ENCODE data around the gene VWA5B1. TPM values are rescaled to one million over a fixed set of nuclear protein-coding genes. Genes with fewer than 3 reads are reported as not detected.

Gene VWA5B1
- total RNA-seq, 1 donor from 2014 or later: not detected

GRCh38 chr1:20367626-20368025, 77.0 kb downstream of the VWA5B1 start:
- H3K36me3 Mint-ChIP-seq (ENCODE audit: low read depth): no peaks in the 10 kb centered on the region
- peaks cover 57% of the 10 kb centered on the region for H3K27me3 Mint-ChIP-seq (ENCODE audit: low read depth)
- peaks cover 10% of the 10 kb centered on the region for H3K4me1 Mint-ChIP-seq (ENCODE audit: low read depth)
- H3K4me3 Mint-ChIP-seq (ENCODE audit: unreplicated experiment): no peak overlapping the region
- no peak for DNase-seq (ENCODE audit: low spot score)
- H3K9me3 Mint-ChIP-seq (ENCODE audit: low read depth): no peaks in the 10 kb centered on the region
- TF ChIP-seq, protein P1, sequence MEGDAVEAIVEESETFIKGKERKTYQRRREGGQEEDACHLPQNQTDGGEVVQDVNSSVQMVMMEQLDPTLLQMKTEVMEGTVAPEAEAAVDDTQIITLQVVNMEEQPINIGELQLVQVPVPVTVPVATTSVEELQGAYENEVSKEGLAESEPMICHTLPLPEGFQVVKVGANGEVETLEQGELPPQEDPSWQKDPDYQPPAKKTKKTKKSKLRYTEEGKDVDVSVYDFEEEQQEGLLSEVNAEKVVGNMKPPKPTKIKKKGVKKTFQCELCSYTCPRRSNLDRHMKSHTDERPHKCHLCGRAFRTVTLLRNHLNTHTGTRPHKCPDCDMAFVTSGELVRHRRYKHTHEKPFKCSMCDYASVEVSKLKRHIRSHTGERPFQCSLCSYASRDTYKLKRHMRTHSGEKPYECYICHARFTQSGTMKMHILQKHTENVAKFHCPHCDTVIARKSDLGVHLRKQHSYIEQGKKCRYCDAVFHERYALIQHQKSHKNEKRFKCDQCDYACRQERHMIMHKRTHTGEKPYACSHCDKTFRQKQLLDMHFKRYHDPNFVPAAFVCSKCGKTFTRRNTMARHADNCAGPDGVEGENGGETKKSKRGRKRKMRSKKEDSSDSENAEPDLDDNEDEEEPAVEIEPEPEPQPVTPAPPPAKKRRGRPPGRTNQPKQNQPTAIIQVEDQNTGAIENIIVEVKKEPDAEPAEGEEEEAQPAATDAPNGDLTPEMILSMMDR (IDR thresholded peaks at IDR 0.05): no peak
- no peak overlapping the region for H3K27ac Mint-ChIP-seq (ENCODE audit: unreplicated experiment)

DNA sequence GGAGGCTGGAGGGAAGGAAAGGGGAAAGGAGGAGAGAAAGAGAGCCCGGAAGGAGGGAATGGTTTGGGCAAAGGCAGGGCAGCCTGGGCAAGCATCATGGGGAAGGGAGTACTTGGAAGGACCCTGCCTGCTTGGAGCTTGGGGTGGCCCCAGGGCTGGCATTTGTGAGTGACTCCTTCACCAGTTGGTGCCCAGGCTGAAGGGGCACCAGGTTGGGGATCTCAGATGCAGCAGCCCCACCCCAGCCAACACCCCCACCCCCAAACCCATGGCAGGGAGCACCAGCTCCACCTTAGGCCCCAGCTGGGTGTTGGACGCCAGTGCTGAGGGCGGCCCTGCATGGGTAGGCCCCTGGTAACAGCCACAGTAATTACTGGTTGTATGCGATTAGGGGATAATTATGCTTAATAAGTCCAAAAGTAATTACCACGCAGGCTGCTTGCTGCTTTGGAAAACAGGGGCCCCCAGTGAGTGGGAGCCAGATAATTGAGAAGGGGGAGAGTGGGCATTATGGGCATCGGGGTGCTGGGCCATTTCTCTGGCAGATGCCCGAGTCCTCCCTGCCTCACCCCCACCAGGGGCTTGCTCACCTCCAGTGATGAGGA, 78.3 kb downstream of the VWA5B1 start:
- no peak for DNase-seq (ENCODE audit: low spot score)
- Mint-ChIP-seq H3K9me3 (ENCODE audit: low read depth) (no peaks in the 10 kb centered on the region), H3K4me3 (ENCODE audit: unreplicated experiment) (no peak overlapping the region), H3K27me3 (ENCODE audit: low read depth) (peaks cover 66% of the 10 kb centered on the region), H3K27ac (ENCODE audit: unreplicated experiment) (no peak overlapping the region), H3K4me1 (ENCODE audit: low read depth) (peaks cover 10% of the 10 kb centered on the region), H3K36me3 (ENCODE audit: low read depth) (no peaks in the 10 kb centered on the region)
- TF ChIP-seq, protein P1 (IDR thresholded peaks at IDR 0.05): no peak

DNA sequence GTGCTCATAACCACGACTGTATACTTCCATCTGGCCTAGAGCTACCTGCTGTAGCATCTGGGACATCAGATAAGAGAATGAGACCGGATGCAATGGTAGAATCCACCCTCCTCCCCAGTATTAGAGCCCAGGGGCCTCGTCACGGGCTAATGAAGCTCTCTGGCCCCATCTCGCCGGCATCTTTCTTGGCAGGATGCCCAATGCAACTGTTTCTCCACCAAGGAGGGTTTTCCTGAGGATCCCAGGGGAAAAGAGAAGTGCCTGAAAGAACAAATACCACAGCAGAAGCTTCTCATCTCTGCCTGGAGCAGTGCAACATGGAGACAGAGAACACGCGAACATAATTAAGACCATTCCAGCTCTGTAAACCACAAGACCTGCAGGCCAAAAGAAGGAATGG, 80.0 kb downstream of the VWA5B1 start:
- Mint-ChIP-seq H3K9me3 (ENCODE audit: low read depth) (no peaks in the 10 kb centered on the region), H3K4me3 (ENCODE audit: unreplicated experiment) (no peak overlapping the region), H3K4me1 (ENCODE audit: low read depth) (peaks cover 10% of the 10 kb centered on the region), H3K36me3 (ENCODE audit: low read depth) (no peaks in the 10 kb centered on the region), H3K27me3 (ENCODE audit: low read depth) (peaks cover 62% of the 10 kb centered on the region), H3K27ac (ENCODE audit: unreplicated experiment) (no peak overlapping the region)
- TF ChIP-seq, protein P1 (IDR thresholded peaks at IDR 0.05): no peak
- DNase-seq (ENCODE audit: low spot score): no peak

DNA sequence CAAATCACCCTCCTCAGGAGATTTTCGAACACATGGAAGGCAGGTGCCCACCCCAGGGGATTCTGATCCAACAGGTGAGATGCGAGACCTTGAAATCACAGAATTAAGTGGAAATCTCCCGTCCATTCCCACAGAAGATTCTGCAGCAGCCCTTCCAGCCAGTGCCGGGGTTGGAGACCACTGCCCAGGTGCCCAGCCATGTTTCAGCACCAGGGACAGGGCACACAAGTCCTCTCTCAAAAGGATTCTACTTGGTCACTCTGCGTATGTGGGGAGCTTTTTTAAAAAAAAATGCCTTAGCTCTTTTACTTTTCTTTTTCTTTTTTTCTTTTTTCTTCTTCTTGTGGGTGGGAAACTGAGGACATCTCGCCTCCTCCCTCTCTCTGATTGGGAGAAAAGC, 80.7 kb downstream of the VWA5B1 start:
- TF ChIP-seq, protein P1 (IDR thresholded peaks at IDR 0.05): no peak
- no peak overlapping the region for H3K4me3 Mint-ChIP-seq (ENCODE audit: unreplicated experiment)

DNA sequence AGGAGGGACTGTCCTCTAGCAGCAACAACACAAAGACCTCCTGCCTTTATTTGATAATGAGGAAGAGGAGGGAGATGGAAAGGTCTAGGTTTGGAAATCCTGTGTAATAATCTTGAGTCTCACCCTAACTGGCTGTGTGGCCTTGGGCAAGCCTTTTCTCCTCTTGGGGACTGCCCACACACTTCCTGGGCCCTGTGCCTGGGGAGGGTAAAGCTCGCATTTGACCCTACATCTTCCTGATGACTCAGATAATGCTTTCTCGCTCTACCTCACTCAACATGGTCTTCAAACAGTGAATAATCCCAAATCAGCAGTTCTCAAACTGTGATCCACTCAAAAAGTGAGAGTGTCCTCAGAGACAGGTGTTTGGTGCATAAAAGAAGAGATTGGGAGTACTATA, 81.2 kb downstream of the VWA5B1 start:
- H3K9me3 Mint-ChIP-seq (ENCODE audit: low read depth): no peaks in the 10 kb centered on the region
- TF ChIP-seq, protein P1 (IDR thresholded peaks at IDR 0.05): no peak
- DNase-seq (ENCODE audit: low spot score): no peak
- no peak overlapping the region for H3K27ac Mint-ChIP-seq (ENCODE audit: unreplicated experiment)
- no peak overlapping the region for H3K4me3 Mint-ChIP-seq (ENCODE audit: unreplicated experiment)
- peaks cover 5% of the 10 kb centered on the region for H3K4me1 Mint-ChIP-seq (ENCODE audit: low read depth)
- no peaks in the 10 kb centered on the region for H3K36me3 Mint-ChIP-seq (ENCODE audit: low read depth)
- H3K27me3 Mint-ChIP-seq (ENCODE audit: low read depth): peaks cover 67% of the 10 kb centered on the region

More for the DNA sequence above, 80.7 kb downstream of the VWA5B1 start:
- no peak for DNase-seq (ENCODE audit: low spot score)
- Mint-ChIP-seq H3K27me3 (ENCODE audit: low read depth) (peaks cover 66% of the 10 kb centered on the region), H3K36me3 (ENCODE audit: low read depth) (no peaks in the 10 kb centered on the region), H3K27ac (ENCODE audit: unreplicated experiment) (no peak overlapping the region), H3K9me3 (ENCODE audit: low read depth) (no peaks in the 10 kb centered on the region), H3K4me1 (ENCODE audit: low read depth) (peaks cover 5% of the 10 kb centered on the region)
